GM19193 (cell line): ENCODE results near the gene TGFBR1.

Source experiments
- POLR2A ChIP-seq: IDR thresholded peaks from 4 replicates; pipeline ENCODE4 v1.6.1; 2011; ENCODE audit not compliant: insufficient read depth, insufficient read length; ENCODE audit errors: extremely low read depth

The TGFBR1 gene

GRCh38 chr9:99154356-99154755, 49.4 kb downstream of the TGFBR1 start:
- TF ChIP-seq POLR2A: no peak

GRCh38 chr9:99155736-99156135, 50.8 kb downstream of the TGFBR1 start:
- no peak for TF ChIP-seq POLR2A

GRCh38 chr9:99158629-99159028, 53.7 kb downstream of the TGFBR1 start:
- no peak for TF ChIP-seq POLR2A

- TF ChIP-seq POLR2A: no peak
Observed at GRCh38 chr9:99160173-99160572, 55.3 kb downstream of the TGFBR1 start.

GRCh38 chr9:99162759-99163364, 57.9 kb downstream of the TGFBR1 start:
- TF ChIP-seq POLR2A: no peak

GRCh38 chr9:99166149-99166548, 61.2 kb downstream of the TGFBR1 start:
- no peak for TF ChIP-seq POLR2A

- no peak for TF ChIP-seq POLR2A
Observed at GRCh38 chr9:99167119-99167518, 62.2 kb downstream of the TGFBR1 start.

- no peak for TF ChIP-seq POLR2A
Observed at GRCh38 chr9:99167694-99168093, 62.8 kb downstream of the TGFBR1 start.

- no peak for TF ChIP-seq POLR2A
Observed at GRCh38 chr9:99169086-99169485, 64.2 kb downstream of the TGFBR1 start.

GRCh38 chr9:99169982-99170761, 65.3 kb downstream of the TGFBR1 start:
- no peak for TF ChIP-seq POLR2A

GRCh38 chr9:99171225-99172123, 66.6 kb downstream of the TGFBR1 start:
- no peak for TF ChIP-seq POLR2A

- TF ChIP-seq POLR2A: no peak
Observed at GRCh38 chr9:99172124-99173091, 67.5 kb downstream of the TGFBR1 start.

GRCh38 chr9:99173570-99174504, 68.9 kb downstream of the TGFBR1 start:
- no peak for TF ChIP-seq POLR2A
